ENCODE results near the gene TPSD1.

DNA sequence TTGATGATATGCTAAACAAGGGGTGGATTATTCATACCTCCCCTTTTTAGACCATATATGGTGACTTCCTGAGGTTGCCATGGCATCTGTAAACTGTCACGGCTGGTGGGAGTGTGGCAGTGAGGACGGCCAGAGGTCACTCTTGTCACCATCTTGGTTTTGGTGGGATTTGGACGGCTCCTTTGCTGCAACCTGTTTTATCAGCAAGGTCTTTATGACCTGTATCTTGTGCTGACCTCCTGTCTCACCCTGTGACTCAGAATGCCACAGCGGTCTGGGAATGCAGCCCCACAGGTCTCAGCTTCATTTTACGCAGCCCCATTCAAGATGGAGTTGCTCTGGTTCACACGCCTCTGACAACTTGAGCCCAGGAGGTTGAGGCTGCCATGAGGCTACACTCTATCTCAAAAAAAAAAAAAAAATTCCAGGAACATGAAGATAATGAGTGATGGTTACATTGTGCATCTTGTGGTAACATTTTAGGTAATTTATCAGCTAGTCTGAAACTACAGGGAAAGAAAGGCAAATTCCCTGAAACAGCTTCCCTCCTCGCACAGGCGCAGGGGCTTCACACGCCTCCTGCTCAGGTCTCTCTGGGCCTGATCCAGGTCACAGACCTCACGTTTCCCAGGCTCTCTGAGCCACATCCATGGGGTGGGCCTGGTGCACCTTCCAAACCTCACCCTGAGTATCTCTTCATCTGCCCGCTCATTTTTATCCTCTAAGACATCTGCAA, 38.2 kb downstream of the TPSD1 start:
- TF ChIP-seq EP300 (IDR thresholded peaks at IDR 0.05; ENCODE audit: borderline replicate concordance) (no peak), TCF12 (IDR thresholded peaks at IDR 0.05; ENCODE audit: low read depth) (no peak), YY1 (IDR thresholded peaks at IDR 0.05; ENCODE audit: low read depth) (no peak), ZBTB7A (IDR thresholded peaks at IDR 0.05; ENCODE audit: low read depth) (no peak)
- TF ChIP-seq, protein P1, sequence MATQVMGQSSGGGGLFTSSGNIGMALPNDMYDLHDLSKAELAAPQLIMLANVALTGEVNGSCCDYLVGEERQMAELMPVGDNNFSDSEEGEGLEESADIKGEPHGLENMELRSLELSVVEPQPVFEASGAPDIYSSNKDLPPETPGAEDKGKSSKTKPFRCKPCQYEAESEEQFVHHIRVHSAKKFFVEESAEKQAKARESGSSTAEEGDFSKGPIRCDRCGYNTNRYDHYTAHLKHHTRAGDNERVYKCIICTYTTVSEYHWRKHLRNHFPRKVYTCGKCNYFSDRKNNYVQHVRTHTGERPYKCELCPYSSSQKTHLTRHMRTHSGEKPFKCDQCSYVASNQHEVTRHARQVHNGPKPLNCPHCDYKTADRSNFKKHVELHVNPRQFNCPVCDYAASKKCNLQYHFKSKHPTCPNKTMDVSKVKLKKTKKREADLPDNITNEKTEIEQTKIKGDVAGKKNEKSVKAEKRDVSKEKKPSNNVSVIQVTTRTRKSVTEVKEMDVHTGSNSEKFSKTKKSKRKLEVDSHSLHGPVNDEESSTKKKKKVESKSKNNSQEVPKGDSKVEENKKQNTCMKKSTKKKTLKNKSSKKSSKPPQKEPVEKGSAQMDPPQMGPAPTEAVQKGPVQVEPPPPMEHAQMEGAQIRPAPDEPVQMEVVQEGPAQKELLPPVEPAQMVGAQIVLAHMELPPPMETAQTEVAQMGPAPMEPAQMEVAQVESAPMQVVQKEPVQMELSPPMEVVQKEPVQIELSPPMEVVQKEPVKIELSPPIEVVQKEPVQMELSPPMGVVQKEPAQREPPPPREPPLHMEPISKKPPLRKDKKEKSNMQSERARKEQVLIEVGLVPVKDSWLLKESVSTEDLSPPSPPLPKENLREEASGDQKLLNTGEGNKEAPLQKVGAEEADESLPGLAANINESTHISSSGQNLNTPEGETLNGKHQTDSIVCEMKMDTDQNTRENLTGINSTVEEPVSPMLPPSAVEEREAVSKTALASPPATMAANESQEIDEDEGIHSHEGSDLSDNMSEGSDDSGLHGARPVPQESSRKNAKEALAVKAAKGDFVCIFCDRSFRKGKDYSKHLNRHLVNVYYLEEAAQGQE (IDR thresholded peaks at IDR 0.05; ENCODE audit: low read depth): no peak
